Effector memory CD4-positive, alpha-beta T cell (primary cell): ENCODE results near the gene CARMIL3.
"Not testable (repeated sequence)": the region's sequence is repeated elsewhere in the genome, so short reads cannot be mapped to it uniquely, and the experiment has no call there.

Experiments used
- DNase-seq, 3 donors: peaks; one replicate each; pipeline ENCODE4 v3.0.0-alpha.2; 2020
- H3K27ac ChIP-seq: 2 replicates; pipeline ENCODE4 v1.7.0; 2013; ENCODE audit warnings: mild to moderate bottlenecking, low read length, moderate library complexity; ENCODE audit not compliant: insufficient read depth, poor library complexity, severe bottlenecking
- H3K27me3 ChIP-seq: replicated peaks from 2 replicates; pipeline ENCODE4 v1.7.0; 2013; ENCODE audit warnings: mild to moderate bottlenecking, low read length; ENCODE audit not compliant: insufficient read depth, control insufficient read depth, poor library complexity, severe bottlenecking
- H3K36me3 ChIP-seq: 2 replicates; pipeline ENCODE4 v1.7.0; 2013; ENCODE audit warnings: mild to moderate bottlenecking, low read length, moderate library complexity; ENCODE audit not compliant: control insufficient read depth, insufficient read depth
- H3K4me1 ChIP-seq: 2 replicates; pipeline ENCODE4 v1.7.0; 2013; ENCODE audit warnings: low read length, mild to moderate bottlenecking; ENCODE audit not compliant: control insufficient read depth, insufficient read depth, poor library complexity, severe bottlenecking
- H3K4me3 ChIP-seq: 2 replicates; pipeline ENCODE4 v1.7.0; 2013; ENCODE audit warnings: low read length, low read depth, mild to moderate bottlenecking; ENCODE audit not compliant: insufficient read depth, poor library complexity, severe bottlenecking
- H3K9me3 ChIP-seq: 2 replicates; pipeline ENCODE4 v1.7.0; 2013; ENCODE audit warnings: mild to moderate bottlenecking, low read length, moderate library complexity; ENCODE audit not compliant: control insufficient read depth

CARMIL3 gene

DNA sequence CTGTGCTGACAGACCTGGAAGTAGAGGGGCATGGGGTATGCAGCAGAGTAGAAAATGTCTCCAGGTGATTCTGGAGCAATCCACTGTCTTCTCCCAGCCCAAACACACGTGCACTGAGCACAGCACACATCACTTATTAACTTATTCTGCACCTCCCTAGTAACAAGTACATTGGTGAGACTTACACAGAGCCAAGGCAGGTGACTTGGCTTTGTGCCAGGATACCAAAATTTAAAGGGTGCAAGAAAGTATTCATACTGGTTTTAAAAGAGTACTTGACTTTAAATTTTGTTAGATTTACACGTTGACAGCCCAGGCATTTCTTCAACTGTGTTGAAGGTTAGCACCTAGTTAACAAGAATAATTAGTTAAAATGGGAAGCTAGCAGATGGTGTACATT is 11.1 kb upstream of the CARMIL3 start:
- H3K36me3 ChIP-seq = no peaks in the 10 kb centered on the region
- H3K27ac ChIP-seq = no peak overlapping the region
- no peaks in the 10 kb centered on the region for H3K4me1 ChIP-seq
- H3K9me3 ChIP-seq = no peaks in the 10 kb centered on the region
- no peak overlapping the region for H3K4me3 ChIP-seq
- DNase-seq = no peak
- no peaks in the 10 kb centered on the region for H3K27me3 ChIP-seq

DNA sequence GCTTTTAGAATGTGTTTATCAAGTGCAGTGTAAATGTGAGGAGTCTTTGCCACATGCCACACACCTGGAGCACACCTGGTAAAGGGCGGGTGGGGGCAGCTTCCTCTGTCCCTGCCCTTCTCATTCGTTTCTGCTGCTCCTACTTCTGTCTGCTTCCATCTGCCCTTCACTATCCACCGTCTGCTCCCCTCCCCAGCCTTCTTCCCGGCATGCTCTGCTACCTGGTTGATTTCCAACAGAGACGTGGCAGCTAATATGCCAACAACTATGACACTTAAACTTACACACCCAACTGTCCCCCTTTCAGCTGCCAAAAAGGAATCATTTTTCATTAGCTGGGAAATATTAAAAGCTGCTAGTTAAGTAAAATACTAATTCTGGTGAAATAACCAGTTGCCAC is 9.1 kb upstream of the CARMIL3 start:
- DNase-seq = no peak
- no peaks in the 10 kb centered on the region for H3K4me1 ChIP-seq
- H3K36me3 ChIP-seq = no peaks in the 10 kb centered on the region
- H3K27ac ChIP-seq = no peak overlapping the region
- H3K9me3 ChIP-seq = no peaks in the 10 kb centered on the region
- no peak overlapping the region for H3K4me3 ChIP-seq
- H3K27me3 ChIP-seq = no peaks in the 10 kb centered on the region

- not testable (repeated sequence) for H3K9me3 ChIP-seq, H3K27ac ChIP-seq, DNase-seq, H3K27me3 ChIP-seq, H3K4me3 ChIP-seq, H3K36me3 ChIP-seq
- peaks cover 10% of the 10 kb centered on the region for H3K4me1 ChIP-seq
Measured at GRCh38 chr14:24049002-24049401, 2.8 kb upstream of the CARMIL3 start.

DNA sequence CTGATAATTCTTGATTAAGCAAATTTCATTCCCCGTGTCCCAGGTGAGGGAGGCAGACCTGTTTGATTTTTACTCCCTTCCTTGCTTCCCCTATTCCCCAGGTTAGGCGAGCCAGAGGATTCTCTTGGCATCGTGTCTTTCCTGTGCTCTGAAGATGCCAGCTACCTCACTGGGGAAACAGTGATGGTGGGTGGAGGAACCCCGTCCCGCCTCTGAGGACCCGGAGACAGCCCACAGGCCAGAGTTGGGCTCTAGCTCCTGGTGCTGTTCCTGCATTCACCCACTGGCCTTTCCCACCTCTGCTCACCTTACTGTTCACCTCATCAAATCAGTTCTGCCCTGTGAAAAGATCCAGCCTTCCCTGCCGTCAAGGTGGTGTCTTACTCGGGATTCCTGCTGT is 1.1 kb upstream of the CARMIL3 start:
- not testable (repeated sequence) for H3K4me3 ChIP-seq, H3K36me3 ChIP-seq, H3K9me3 ChIP-seq, H3K27ac ChIP-seq, DNase-seq, H3K27me3 ChIP-seq
- peaks cover 10% of the 10 kb centered on the region for H3K4me1 ChIP-seq

DNA sequence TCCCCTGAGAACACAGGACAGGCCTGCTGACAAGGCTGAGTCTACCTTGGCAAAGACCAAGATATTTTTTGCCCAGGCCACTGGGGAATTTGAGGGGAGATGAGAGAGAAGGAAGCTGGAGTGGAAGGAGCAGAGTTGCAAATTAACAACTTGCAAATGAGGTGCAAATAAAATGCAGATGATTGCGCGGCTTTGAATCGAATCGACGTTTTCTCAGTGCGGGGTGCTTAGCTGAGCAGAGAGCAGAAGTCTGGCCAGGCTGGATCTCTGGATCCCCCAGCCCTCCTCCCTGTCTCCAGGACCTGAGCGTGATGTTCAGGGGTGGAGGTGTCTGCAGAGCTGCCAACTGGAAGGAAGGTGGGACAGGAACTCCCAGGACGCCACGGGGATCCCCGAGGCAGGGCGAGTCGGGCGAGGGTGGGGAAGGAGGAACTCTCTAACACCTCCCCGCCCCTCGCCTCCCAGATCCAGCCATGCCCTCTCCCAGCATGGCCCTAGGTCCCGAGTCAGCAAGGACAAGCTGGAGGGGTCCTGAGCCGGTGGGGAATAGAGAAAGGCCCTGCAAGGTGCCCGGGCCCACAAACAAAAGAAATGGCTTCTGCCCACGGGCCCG is 527 bp upstream of the CARMIL3 start:
- Histone ChIP-seq H3K4me1 (peaks cover 10% of the 10 kb centered on the region), H3K4me3 (peak overlapping the region; percentile 70), H3K27ac (no peak overlapping the region), H3K36me3 (no peaks in the 10 kb centered on the region), H3K9me3 (no peaks in the 10 kb centered on the region), H3K27me3 (no peaks in the 10 kb centered on the region)
- no peak for DNase-seq

DNA sequence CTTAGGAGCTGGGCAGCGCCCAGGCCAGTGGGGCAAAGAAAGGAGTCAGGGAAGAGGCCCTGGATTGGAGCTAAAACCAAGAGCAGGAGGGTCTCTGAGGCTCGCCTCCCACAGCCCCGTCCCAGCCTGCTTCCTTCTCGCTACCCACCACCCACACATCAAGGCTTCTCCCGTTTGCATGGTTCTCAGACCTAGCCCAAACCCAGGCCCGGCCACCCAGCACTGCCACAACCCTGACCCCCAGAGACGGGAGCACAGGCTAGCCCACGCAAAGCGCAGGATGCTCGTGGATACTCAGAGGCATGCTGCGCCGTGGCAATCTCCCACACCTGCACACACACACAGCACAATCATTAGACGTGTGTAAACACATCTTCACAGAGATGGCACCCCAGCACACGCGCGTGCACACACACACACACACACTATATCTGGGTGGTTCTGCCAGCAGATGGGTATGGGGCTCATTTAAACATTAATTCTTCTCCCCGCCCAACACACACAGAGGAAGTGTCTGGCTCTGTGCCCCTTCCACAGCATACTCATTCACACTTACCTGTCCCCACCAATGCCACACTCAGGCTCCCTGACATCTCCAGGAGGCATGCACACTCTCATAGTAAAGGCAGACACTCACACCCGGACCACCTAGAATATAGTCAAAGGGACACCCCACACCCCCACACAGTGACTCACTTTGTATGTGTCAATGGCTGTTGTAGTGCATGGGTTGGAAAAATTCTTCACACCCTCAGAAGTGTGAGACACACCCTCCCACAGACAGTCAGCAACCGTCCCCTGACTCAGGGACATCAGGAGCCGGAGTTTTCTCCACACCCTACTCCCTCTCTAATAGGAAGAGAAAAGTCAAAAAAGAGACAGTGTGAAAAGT is 1.1 kb downstream of the CARMIL3 start:
- Histone ChIP-seq H3K4me3 (peak overlapping the region; percentile 70), H3K9me3 (no peaks in the 10 kb centered on the region), H3K27me3 (no peaks in the 10 kb centered on the region), H3K4me1 (peaks cover 10% of the 10 kb centered on the region), H3K36me3 (no peaks in the 10 kb centered on the region), H3K27ac (no peak overlapping the region)
- peak in 1 of 3 donors; percentile 18 for DNase-seq

DNA sequence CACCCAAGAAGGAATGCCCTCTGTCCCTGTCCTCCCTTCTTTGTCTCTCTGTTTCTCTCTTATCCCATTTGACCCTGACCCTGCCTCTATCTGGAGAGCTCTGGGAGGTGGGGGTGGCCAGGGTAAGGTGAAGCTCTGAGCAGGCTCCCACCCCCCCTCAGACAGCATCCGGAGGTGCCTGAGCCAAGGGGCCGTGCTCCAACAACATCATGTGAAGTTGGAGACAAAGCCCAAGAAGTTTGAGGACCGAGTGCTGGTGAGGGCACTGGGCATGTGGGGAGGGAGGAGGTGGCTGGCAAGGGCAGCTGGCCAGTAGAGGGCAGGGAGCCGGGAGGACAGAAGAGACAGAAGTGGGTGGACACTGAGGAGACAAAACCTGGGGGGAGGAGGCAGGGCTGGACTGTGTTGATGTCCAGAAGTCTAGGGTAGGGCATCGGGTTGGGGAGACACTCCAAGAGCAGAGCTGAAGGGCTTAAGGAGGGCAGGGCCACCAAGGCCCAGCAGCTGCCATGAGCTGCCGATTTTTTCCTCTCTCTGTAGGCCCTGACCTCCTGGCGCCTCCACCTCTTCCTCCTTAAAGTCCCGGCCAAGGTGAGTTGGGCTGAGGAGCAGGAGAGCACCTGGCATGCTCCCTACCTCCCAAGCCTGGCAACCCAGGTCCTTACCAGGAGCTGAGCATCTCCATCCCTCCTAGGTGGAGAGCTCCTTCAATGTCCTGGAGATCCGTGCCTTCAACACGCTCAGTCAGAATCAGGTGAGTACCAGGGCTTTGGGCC is 1.9 kb downstream of the CARMIL3 start:
- Histone ChIP-seq H3K27me3 (no peaks in the 10 kb centered on the region), H3K36me3 (no peaks in the 10 kb centered on the region), H3K27ac (no peak overlapping the region), H3K4me1 (peaks cover 10% of the 10 kb centered on the region), H3K4me3 (no peak overlapping the region), H3K9me3 (no peaks in the 10 kb centered on the region)
- no peak for DNase-seq

DNA sequence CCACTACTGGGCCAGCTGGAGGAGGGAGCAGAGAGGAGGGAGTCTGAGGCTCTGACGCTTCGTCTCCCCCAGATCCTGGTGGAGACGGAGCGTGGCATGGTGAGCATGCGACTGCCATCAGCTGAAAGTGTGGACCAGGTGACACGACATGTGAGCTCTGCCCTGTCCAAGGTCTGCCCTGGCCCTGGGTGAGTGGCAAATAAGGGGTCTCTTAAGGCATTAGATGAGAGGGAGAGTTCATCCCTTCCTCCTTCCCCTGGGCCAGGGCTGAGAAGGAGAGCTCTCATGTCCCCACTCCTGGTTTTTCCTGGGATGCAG is 2.5 kb downstream of the CARMIL3 start:
- Histone ChIP-seq H3K4me3 (no peak overlapping the region), H3K4me1 (peaks cover 10% of the 10 kb centered on the region), H3K9me3 (no peaks in the 10 kb centered on the region), H3K27me3 (no peaks in the 10 kb centered on the region), H3K27ac (no peak overlapping the region), H3K36me3 (no peaks in the 10 kb centered on the region)
- no peak for DNase-seq

- no peaks in the 10 kb centered on the region for H3K27me3 ChIP-seq
- H3K27ac ChIP-seq = no peak overlapping the region
- H3K4me1 ChIP-seq = peaks cover 10% of the 10 kb centered on the region
- no peaks in the 10 kb centered on the region for H3K36me3 ChIP-seq
- no peaks in the 10 kb centered on the region for H3K9me3 ChIP-seq
- no peak for DNase-seq
- no peak overlapping the region for H3K4me3 ChIP-seq
Measured at GRCh38 chr14:24054646-24055045, 2.8 kb downstream of the CARMIL3 start.
